HepG2 (cell line): Measurements from ENCODE around the gene PSMB10. TPM values are rescaled to one million over a fixed set of nuclear protein-coding genes. Genes with fewer than 3 reads are reported as not detected.
A peak's percentile ranks its signal among the peaks of the same experiment; 100 is the strongest.

Source experiments
- CHCHD3 ChIP-seq: sonication (generic); formaldehyde crosslinking; IDR thresholded peaks from 2 replicates; pipeline ENCODE4 v1.8.0; 2022; ENCODE audit warnings: mild to moderate bottlenecking, missing genetic modification reagents, moderate library complexity
- IRF2 ChIP-seq: IDR thresholded peaks from 2 replicates; pipeline ENCODE4 v1.6.1; 2018; ENCODE audit warnings: missing genetic modification reagents, missing compliant biosample characterization
- POLR2AphosphoS5 ChIP-seq: IDR thresholded peaks from 2 replicates; pipeline ENCODE4 v1.6.1; 2012; ENCODE audit warnings: low read depth, low read length
- RELA ChIP-seq: sonication (generic); formaldehyde crosslinking; IDR thresholded peaks from 2 replicates; pipeline ENCODE4 v1.4.0; 2020; ENCODE audit warnings: missing genetic modification reagents
- RNF2 ChIP-seq: fragments of 450-650 bp; conservative IDR thresholded peaks from 2 replicates; pipeline ENCODE4 v1.6.1; 2016; ENCODE audit warnings: low read depth
- TFE3 ChIP-seq: IDR thresholded peaks from 2 replicates; pipeline ENCODE4 v1.6.1; 2016
- ZIK1 ChIP-seq: sonication (generic); formaldehyde crosslinking; IDR thresholded peaks from 2 replicates; pipeline ENCODE4 v1.5.0; 2020; ENCODE audit warnings: mild to moderate bottlenecking, low read depth, missing genetic modification reagents, borderline replicate concordance
- ZNF382 ChIP-seq: sonication (generic); formaldehyde crosslinking; IDR thresholded peaks from 2 replicates; pipeline ENCODE4 v1.5.0; 2020; ENCODE audit warnings: missing genetic modification reagents, mild to moderate bottlenecking, borderline replicate concordance
- ZNF564 ChIP-seq: sonication (generic); formaldehyde crosslinking; IDR thresholded peaks from 2 replicates; pipeline ENCODE4 v1.8.1; 2023; ENCODE audit warnings: mild to moderate bottlenecking, missing genetic modification reagents
- ZNF572 ChIP-seq: sonication (generic); formaldehyde crosslinking; IDR thresholded peaks from 2 replicates; pipeline ENCODE4 v1.5.1; 2020; ENCODE audit warnings: mild to moderate bottlenecking, missing genetic modification reagents
- ZNF788 ChIP-seq: sonication (generic); formaldehyde crosslinking; IDR thresholded peaks from 2 replicates; pipeline ENCODE4 v1.5.0; 2020; ENCODE audit warnings: mild to moderate bottlenecking, missing genetic modification reagents, borderline replicate concordance
- polyA plus RNA-seq, 8 experiments: library from polyadenylated mRNA; depleted of rRNA in 3 of 8; stranded (reverse) in 7 of 8; unstranded in 1 of 8; fragments of >200 nt; fragmentation: Illumina TruSeq in 4 of 8; extraction: Trizol in 4 of 8; gene quantifications; 2 replicates each; pipeline versions ENCODE4 v1.2.1 to v1.2.3, GENCODE V29; 2011 to 2016; ENCODE audit warnings: low read depth in 4 of 8, missing spikeins in 1 of 8, mixed read lengths in 1 of 8; ENCODE audit not compliant: insufficient read depth in 1 of 8
- total RNA-seq, 5 experiments: library from RNA; depleted of rRNA; stranded (reverse); fragments of >200 nt; fragmentation: Illumina TruSeq; extraction: Trizol; gene quantifications; 2 replicates each; pipeline ENCODE4 v1.2.3, GENCODE V29; 2016; ENCODE audit warnings: low read depth in 1 of 5
- TF ChIP-seq, protein P1 (sequence below): sonication (generic); formaldehyde crosslinking; conservative IDR thresholded peaks from 2 replicates; pipeline ENCODE4 v1.4.0; 2020; ENCODE audit warnings: mild to moderate bottlenecking, missing genetic modification reagents, moderate library complexity
- TF ChIP-seq, protein P2 (sequence below), 2 experiments: fragments of 450-650 bp in 1 of 2; sonication (generic) in 1 of 2; formaldehyde crosslinking in 1 of 2; IDR thresholded peaks; 2 replicates each; pipeline versions ENCODE4 v1.6.1 to v1.8.0; 2016 to 2022; ENCODE audit warnings: antibody characterized with exemption in 1 of 2, mild to moderate bottlenecking in 1 of 2, missing genetic modification reagents in 1 of 2

PSMB10 gene
- total and polyA plus RNA-seq, 2 of the 13 experiments (the other 11 are each of a cell fraction or from before 2014, with no cell fraction given): 12.7 to 65.9 TPM

DNA sequence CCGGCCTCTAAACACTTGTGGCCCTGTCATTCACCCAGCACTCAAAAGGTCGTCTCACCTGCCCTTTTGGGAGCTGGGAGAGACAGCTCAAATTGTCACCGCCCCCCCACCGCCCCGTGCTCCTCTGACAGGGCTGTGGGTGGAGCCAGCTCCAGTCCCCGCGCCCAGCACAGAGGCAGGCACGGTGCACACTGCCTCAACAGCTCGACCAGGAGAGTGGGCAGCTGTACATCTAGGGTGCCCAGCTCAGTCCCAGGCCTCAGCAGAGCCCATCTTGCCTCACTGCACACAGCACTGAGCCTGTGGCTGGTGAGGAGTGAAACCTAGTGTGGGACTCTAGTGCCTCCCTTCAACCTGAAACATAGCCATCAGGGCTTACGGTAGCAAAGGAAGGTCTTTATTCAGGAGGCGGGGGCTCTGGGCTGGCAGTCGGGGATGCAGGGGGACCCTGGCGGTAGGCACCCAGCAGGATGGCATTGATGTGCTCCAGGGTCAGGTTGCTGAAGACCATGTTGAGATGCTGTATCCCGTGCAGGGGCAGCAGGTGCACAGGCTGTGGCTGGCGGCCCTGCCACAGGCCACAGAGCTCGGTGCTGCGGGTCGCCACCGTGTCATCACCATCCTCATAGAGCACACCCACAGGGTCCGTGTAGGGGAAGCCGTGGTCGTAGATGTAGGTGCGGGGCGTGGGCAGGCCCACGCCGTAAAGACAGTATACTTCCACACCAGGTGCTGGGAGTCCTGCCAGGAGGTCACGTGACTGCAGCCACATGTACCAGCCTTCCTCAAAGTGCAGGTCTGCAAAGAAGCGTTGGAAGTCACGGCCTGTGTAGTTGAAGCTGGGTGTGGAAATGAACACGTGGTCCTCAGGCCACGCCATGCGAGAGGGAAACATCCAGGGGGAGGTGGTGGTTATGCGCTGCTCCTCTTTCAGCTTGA lies 3.1 kb upstream of the PSMB10 start (continued):
- no peak for TF ChIP-seq TFE3 (CRISPR knock-in tag)
- TF ChIP-seq ZIK1 (CRISPR knock-in tag): no peak
- TF ChIP-seq, protein P1, sequence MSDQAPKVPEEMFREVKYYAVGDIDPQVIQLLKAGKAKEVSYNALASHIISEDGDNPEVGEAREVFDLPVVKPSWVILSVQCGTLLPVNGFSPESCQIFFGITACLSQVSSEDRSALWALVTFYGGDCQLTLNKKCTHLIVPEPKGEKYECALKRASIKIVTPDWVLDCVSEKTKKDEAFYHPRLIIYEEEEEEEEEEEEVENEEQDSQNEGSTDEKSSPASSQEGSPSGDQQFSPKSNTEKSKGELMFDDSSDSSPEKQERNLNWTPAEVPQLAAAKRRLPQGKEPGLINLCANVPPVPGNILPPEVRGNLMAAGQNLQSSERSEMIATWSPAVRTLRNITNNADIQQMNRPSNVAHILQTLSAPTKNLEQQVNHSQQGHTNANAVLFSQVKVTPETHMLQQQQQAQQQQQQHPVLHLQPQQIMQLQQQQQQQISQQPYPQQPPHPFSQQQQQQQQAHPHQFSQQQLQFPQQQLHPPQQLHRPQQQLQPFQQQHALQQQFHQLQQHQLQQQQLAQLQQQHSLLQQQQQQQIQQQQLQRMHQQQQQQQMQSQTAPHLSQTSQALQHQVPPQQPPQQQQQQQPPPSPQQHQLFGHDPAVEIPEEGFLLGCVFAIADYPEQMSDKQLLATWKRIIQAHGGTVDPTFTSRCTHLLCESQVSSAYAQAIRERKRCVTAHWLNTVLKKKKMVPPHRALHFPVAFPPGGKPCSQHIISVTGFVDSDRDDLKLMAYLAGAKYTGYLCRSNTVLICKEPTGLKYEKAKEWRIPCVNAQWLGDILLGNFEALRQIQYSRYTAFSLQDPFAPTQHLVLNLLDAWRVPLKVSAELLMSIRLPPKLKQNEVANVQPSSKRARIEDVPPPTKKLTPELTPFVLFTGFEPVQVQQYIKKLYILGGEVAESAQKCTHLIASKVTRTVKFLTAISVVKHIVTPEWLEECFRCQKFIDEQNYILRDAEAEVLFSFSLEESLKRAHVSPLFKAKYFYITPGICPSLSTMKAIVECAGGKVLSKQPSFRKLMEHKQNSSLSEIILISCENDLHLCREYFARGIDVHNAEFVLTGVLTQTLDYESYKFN: no peak
- 0 out of 2 replicates have a peak, but pooled peaks have one; percentile 62 for TF ChIP-seq CHCHD3 (CRISPR knock-in tag)
- 0 out of 2 replicates have a peak, but pooled peaks have one; percentile 16 for TF ChIP-seq IRF2 (CRISPR knock-in tag)
- 0 out of 2 replicates have a peak, but pooled peaks have one; percentile 43 for TF ChIP-seq ZNF788 (CRISPR knock-in tag)
- TF ChIP-seq ZNF572: no peak
- TF ChIP-seq, protein P2, sequence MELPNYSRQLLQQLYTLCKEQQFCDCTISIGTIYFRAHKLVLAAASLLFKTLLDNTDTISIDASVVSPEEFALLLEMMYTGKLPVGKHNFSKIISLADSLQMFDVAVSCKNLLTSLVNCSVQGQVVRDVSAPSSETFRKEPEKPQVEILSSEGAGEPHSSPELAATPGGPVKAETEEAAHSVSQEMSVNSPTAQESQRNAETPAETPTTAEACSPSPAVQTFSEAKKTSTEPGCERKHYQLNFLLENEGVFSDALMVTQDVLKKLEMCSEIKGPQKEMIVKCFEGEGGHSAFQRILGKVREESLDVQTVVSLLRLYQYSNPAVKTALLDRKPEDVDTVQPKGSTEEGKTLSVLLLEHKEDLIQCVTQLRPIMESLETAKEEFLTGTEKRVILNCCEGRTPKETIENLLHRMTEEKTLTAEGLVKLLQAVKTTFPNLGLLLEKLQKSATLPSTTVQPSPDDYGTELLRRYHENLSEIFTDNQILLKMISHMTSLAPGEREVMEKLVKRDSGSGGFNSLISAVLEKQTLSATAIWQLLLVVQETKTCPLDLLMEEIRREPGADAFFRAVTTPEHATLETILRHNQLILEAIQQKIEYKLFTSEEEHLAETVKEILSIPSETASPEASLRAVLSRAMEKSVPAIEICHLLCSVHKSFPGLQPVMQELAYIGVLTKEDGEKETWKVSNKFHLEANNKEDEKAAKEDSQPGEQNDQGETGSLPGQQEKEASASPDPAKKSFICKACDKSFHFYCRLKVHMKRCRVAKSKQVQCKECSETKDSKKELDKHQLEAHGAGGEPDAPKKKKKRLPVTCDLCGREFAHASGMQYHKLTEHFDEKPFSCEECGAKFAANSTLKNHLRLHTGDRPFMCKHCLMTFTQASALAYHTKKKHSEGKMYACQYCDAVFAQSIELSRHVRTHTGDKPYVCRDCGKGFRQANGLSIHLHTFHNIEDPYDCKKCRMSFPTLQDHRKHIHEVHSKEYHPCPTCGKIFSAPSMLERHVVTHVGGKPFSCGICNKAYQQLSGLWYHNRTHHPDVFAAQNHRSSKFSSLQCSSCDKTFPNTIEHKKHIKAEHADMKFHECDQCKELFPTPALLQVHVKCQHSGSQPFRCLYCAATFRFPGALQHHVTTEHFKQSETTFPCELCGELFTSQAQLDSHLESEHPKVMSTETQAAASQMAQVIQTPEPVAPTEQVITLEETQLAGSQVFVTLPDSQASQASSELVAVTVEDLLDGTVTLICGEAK (IDR thresholded peaks at IDR 0.05): no peak
- TF ChIP-seq, protein P2 (CRISPR knock-in tag; IDR thresholded peaks at IDR 0.05): 0 out of 2 replicates have a peak, but pooled peaks have one; percentile 50
- no peak for TF ChIP-seq ZNF382
- no peak for TF ChIP-seq RELA (CRISPR knock-in tag)
- no peak for TF ChIP-seq RNF2
- TF ChIP-seq POLR2AphosphoS5: peak; percentile 40; the same call in 1 of the 2 replicates
- peak; percentile 62; the same call in 1 of the 2 replicates for TF ChIP-seq ZNF564 (CRISPR knock-in tag)
